AML-193 (cell line): ENCODE results near the gene GSTM5.
A peak's percentile ranks its signal among the peaks of the same experiment; 100 is the strongest.
"Not testable (repeated sequence)": the region's sequence is repeated elsewhere in the genome, so short reads cannot be mapped to it uniquely, and the experiment has no call there.

Source experiments
- DNase-seq, 2 experiments: peaks; one replicate each; lab custom pipeline; 2025; lab: John Stamatoyannopoulos, UW

Gene GSTM5

GRCh38 chr1:109762039-109762585, 50.1 kb downstream of the GSTM5 start:
- DNase-seq, result no peak

- peak; percentile 7 to 15 for DNase-seq
These were observed 51.0 kb downstream of the GSTM5 start for GRCh38 chr1:109762821-109763645.

GRCh38 chr1:109763646-109764415, 51.8 kb downstream of the GSTM5 start, which contains the start of gene EPS8L3:
EPS8L3 (minus strand) TSS chr1:109763923; CDS start chr1:109761749, 2,174 bp downstream.
- no peak for DNase-seq

GRCh38 chr1:109764561-109765482, 52.8 kb downstream of the GSTM5 start:
- DNase-seq, result no peak

- no peak for DNase-seq
These were observed 53.4 kb downstream of the GSTM5 start for GRCh38 chr1:109765483-109765815.

GRCh38 chr1:109765896-109766615, 54.0 kb downstream of the GSTM5 start:
- no peak for DNase-seq

- not testable (repeated sequence) for DNase-seq
These were observed 55.1 kb downstream of the GSTM5 start for GRCh38 chr1:109766991-109767636.
